ENCODE measurements around the gene ADIG. TPM values are rescaled to one million over a fixed set of nuclear protein-coding genes. Genes with fewer than 3 reads are reported as not detected.

The ADIG gene
- total RNA-seq, 3 donors from 2014 or later: not detected

DNA sequence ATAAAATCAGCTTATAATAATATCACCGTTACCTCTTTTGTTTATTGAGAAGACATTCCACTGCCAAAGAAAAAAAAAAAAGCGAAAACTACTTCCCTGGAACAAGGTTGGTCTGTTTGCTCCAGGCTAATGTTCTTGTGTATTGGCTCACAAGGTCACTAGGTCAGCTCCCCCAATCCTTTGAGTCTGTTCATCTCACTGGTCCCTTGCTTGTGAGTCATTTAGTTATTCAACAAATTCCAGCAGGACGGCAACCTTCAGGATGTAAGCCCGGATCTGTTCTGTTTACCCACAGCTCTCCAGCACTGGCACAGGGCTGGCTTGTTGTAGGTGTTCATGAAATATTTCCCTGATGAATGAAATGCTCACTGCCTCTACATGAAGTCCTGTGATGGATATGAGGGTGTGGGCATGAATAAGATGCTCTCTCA is 23.9 kb downstream of the ADIG start:
- DNase-seq: no peak
- TF ChIP-seq, protein P1, sequence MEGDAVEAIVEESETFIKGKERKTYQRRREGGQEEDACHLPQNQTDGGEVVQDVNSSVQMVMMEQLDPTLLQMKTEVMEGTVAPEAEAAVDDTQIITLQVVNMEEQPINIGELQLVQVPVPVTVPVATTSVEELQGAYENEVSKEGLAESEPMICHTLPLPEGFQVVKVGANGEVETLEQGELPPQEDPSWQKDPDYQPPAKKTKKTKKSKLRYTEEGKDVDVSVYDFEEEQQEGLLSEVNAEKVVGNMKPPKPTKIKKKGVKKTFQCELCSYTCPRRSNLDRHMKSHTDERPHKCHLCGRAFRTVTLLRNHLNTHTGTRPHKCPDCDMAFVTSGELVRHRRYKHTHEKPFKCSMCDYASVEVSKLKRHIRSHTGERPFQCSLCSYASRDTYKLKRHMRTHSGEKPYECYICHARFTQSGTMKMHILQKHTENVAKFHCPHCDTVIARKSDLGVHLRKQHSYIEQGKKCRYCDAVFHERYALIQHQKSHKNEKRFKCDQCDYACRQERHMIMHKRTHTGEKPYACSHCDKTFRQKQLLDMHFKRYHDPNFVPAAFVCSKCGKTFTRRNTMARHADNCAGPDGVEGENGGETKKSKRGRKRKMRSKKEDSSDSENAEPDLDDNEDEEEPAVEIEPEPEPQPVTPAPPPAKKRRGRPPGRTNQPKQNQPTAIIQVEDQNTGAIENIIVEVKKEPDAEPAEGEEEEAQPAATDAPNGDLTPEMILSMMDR (IDR thresholded peaks at IDR 0.05): no peak
- ATAC-seq: no peak
- Histone ChIP-seq H3K9me3 (no peaks in the 10 kb centered on the region), H3K36me3 (ENCODE audit: low read depth) (no peaks in the 10 kb centered on the region), H3K4me3 (no peak overlapping the region), H3K4me1 (ENCODE audit: low read depth) (peaks cover 5% of the 10 kb centered on the region)
- intact Hi-C loops (cut with DNase I, micrococcal nuclease): no loop called here

DNA sequence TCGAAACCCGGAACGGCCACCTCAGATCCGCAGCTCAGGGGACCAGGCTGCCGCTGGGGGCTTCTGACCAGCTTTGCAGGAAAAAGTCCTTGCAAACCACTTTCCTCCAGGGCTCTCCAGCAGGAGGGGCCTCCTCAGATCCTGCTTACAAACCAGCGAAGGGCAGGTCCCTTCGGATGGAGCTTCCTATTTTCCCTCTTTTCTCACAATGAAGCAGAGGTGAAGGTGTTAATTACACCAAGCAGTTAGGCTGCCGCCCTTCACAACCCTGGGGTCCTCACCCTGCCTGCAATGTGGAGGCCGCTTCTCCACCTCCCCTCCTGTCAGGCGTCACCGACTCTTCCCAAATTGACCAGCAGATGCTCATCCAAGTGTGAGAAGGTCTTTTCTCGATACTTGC is 26.4 kb downstream of the ADIG start:
- no peak for DNase-seq
- no peaks in the 10 kb centered on the region for H3K4me1 ChIP-seq (ENCODE audit: low read depth)
- ATAC-seq: no peak
- H3K36me3 ChIP-seq (ENCODE audit: low read depth): no peaks in the 10 kb centered on the region
- TF ChIP-seq, protein P1 (IDR thresholded peaks at IDR 0.05): no peak
- H3K4me3 ChIP-seq: no peak overlapping the region
- no peaks in the 10 kb centered on the region for H3K9me3 ChIP-seq
- intact Hi-C loops (cut with DNase I, micrococcal nuclease): no loop called here

DNA sequence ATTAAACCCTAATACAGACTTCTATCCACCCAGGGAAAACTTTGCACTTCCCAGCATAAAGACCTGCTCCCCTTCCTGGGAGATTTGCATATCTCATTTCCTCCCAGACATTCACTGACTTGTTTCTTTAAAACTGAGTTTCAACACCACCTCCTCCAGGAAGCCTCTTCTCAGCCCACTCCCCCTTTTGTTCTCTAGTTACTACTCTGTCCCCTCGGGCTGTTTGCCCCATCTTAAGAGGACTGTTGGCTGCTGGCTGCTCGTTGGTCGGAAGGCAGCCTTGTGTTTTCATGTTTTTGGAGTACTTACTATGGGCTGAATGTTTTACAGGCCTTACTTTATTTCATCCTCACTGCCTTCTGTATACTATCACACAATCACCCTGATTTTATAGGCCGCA is 27.2 kb downstream of the ADIG start:
- Histone ChIP-seq H3K4me3 (no peak overlapping the region), H3K9me3 (no peaks in the 10 kb centered on the region), H3K36me3 (ENCODE audit: low read depth) (no peaks in the 10 kb centered on the region), H3K4me1 (ENCODE audit: low read depth) (no peaks in the 10 kb centered on the region)
- no peak for ATAC-seq
- intact Hi-C loops (cut with DNase I, micrococcal nuclease): no loop called here
- TF ChIP-seq, protein P1 (IDR thresholded peaks at IDR 0.05): no peak
- no peak for DNase-seq

DNA sequence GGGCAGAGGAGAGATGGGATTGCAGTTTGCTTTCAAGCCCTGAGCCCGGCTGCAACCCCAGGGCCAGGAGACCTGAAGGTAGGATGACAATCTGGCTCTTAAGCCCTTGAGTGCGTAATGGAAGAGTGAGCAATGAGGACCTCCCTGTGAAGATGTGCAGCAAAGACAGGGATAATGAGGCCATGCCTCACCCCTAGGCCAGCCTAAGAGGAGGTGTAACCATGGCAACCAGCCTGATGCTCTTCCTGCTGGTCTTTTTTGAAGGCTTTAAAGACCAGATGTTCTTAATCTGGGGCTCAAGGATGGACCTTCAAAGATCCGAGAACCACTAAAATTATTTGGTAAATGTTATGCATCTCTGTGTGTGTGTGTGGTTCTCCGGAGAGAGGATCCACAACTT is 28.8 kb downstream of the ADIG start:
- DNase-seq (no peak), ATAC-seq (no peak)
- H3K4me3 ChIP-seq: no peak overlapping the region
- TF ChIP-seq, protein P1 (IDR thresholded peaks at IDR 0.05): no peak
- intact Hi-C loops (cut with DNase I, micrococcal nuclease): no loop called here
- no peaks in the 10 kb centered on the region for H3K36me3 ChIP-seq (ENCODE audit: low read depth)
- H3K9me3 ChIP-seq: no peaks in the 10 kb centered on the region
- H3K4me1 ChIP-seq (ENCODE audit: low read depth): no peaks in the 10 kb centered on the region

DNA sequence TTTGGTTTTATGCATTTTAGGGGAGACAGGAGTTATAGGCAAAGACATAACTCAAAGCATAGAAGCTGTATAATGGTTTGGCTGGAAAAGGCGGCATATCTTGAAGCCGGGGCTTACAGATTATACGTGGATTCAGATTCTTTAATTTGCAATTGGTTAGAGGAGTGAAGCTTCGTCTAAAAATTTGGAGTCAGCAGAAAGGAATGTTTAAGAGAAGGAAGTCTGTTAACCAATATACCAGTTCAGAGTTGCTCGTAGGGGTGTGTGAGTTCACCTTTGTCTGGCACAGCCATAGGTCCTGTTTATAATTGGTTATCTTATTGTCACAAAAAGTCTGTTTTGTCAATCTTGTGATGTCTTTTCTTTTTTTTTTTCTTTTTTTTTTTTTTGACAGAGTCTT is 29.5 kb downstream of the ADIG start:
- Histone ChIP-seq H3K9me3 (no peaks in the 10 kb centered on the region), H3K36me3 (ENCODE audit: low read depth) (no peaks in the 10 kb centered on the region), H3K4me3 (no peak overlapping the region), H3K4me1 (ENCODE audit: low read depth) (no peaks in the 10 kb centered on the region)
- DNase-seq (no peak), ATAC-seq (no peak)
- intact Hi-C loops (cut with DNase I, micrococcal nuclease): no loop called here
- TF ChIP-seq, protein P1 (IDR thresholded peaks at IDR 0.05): no peak
